GM12865 (cell line): Measurements from ENCODE around the gene TMEM170B.

Source experiments
- DNase-seq: peaks from one replicate; pipeline ENCODE4 v3.0.0; 2010; ENCODE audit warnings: low read depth
- H3K4me3 ChIP-seq: 2 replicates; pipeline ENCODE4 v1.5.1; 2011; ENCODE audit warnings: mild to moderate bottlenecking, low read depth, low read length, control low read depth
- CTCF ChIP-seq: IDR thresholded peaks from 2 replicates; pipeline ENCODE4 v1.5.1; 2011; ENCODE audit warnings: low read length, control low read depth, low read depth, inconsistent platforms; ENCODE audit not compliant: insufficient read depth; ENCODE audit errors: missing control alignments

The TMEM170B gene

GRCh38 chr6:11596640-11597237 lies 59.2 kb downstream of the TMEM170B start:
- no peak overlapping the region for H3K4me3 ChIP-seq
- no peak for DNase-seq
- TF ChIP-seq CTCF: no peak

- no peak for DNase-seq
- no peak for TF ChIP-seq CTCF
- H3K4me3 ChIP-seq: no peak overlapping the region
Measured at GRCh38 chr6:11598687-11599086, 61.1 kb downstream of the TMEM170B start.

GRCh38 chr6:11600251-11600650 lies 62.7 kb downstream of the TMEM170B start:
- no peak for DNase-seq
- TF ChIP-seq CTCF: no peak

GRCh38 chr6:11601776-11602605 lies 64.4 kb downstream of the TMEM170B start:
- no peak for TF ChIP-seq CTCF

More at GRCh38 chr6:11600251-11600650, 62.7 kb downstream of the TMEM170B start:
- H3K4me3 ChIP-seq: no peak overlapping the region

GRCh38 chr6:11604215-11604614 lies 66.7 kb downstream of the TMEM170B start:
- H3K4me3 ChIP-seq: no peak overlapping the region
- DNase-seq: no peak
- no peak for TF ChIP-seq CTCF

More at GRCh38 chr6:11601776-11602605, 64.4 kb downstream of the TMEM170B start:
- no peak overlapping the region for H3K4me3 ChIP-seq
- DNase-seq: no peak

GRCh38 chr6:11604836-11605506 lies 67.4 kb downstream of the TMEM170B start:
- no peak overlapping the region for H3K4me3 ChIP-seq
- DNase-seq: no peak
- TF ChIP-seq CTCF: no peak
